ENCODE measurements around the gene LETM1.

LETM1 gene

DNA sequence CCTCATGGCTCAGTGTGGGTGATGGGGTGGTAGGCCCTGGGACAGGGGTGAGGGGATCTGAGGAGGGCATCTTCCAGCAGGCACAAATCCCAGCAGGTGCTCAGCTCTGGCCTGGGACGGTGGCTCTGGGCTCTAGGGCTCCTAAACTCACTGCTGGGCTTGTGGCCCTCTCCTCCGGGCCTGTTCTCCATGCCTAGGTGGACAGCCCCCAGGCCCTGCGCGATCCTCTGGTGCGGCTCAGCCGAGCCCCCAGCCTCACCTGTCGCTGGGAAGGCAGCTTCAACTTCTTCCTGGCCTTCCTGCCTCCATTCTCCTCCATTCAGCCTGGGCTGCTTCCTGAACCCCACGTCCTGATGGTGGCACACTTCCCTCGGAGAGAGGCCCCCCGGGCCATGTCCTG lies 82.2 kb downstream of the LETM1 start:
- DNase-seq = no peak

DNA sequence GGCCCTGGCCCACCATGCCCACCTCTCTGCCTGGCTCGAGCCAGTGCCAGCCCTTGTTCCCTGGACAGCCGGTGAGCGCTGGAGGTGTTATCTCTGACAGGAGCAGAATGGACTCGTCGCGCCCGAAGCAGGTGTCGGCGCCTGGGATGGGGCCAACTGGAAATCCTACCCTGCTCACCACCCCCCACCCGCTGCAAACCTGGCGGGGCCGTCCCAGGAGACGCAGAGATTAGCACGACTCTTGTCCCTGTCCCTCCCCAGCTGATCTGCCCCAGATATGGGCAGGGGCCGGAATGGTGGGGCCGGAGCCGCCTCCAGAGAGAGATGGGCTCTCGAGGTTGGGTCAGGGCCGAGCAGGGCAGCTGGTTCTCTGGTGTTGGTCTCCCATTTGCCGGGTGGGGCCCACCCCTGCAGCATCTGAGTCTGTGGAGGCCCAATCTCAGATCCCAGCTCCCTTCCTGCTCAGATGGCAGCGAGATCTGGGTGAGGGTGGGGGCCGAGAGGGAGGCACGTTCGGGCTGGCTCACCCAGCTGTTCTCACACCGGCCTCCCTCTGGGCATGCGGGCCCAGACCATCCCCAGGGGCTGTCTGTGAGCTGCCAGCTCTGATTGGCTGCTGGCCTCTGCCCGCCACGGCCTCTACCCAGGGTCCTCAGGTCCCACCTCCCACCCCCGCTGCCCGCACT lies 83.0 kb downstream of the LETM1 start:
- no peak for DNase-seq

- DNase-seq = no peak
Observed at GRCh38 chr4:1771555-1772305, 84.2 kb downstream of the LETM1 start.

GRCh38 chr4:1770791-1771231 lies 85.1 kb downstream of the LETM1 start:
- no peak for DNase-seq

DNA sequence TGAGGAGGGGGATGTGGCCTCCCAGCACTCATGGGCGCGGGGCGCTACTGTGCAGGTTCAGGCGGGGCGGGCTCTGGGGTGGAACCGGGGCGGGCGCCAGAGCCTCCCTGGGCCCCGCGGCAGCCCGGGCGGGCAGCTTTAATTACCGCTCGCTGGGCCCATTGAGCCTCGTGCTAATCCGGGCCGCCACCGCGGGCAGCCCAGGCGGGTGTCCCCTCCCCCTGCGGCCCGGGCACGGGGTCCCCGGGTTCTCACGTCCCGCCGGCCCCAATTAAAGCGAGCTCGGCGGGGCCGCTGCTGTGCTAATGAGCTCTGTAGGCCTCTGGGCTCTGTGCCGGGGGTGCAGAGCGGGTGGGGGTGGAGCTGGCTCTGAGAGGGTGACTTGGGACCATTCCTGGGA lies 85.7 kb downstream of the LETM1 start:
- DNase-seq = no peak

DNA sequence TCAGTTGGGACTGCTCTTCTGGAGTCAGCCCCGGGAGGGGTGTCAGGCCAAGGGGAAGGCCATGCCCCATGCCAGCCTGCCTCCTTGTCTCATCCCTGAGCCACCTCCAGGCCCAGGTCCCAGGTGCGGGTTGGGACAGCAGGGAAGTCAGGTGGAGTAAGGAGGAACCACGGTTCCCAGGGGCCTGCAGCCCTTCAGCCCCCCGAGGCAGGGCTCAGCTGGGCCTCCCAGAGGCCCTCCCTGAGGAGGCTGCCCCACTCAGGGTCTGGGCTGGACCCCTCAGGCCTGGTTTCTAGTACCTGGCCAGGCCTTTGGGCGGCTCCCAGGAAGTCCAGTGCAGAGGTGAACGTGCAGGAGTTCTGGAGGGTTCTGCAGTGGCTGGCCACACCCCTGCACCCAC lies 86.3 kb downstream of the LETM1 start:
- DNase-seq = no peak

DNA sequence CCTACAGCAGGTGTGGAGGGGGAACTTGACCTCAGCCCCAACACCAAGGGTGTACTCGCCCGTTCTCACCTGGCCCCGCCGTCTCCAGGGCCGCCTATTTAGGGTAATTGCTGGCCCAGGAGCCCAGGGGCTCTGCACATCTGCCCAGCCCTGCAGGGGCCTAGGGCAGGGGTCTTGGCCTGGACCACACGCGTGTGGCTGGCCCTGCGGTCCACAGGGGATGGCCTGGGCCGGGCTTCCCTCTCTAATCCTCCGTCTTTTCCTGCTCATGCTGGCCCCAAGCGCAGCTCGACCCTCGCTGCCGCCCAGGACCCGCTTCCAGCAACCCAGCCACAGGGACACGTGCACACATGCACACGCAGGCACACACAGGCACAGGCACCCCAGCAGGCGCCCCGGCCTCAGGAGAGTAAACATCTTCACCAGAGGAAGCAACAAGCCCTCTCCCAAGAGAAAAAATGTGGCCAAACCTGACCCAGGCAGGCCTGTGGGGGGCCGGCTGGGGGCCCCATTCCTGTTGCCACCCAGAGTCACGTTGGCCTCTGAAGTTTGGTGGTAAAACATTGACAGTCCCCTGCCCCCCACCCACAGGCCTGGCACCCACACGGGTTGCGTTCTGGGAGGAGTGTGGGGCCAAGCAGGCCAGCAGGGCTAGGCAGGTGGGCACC lies 87.5 kb downstream of the LETM1 start:
- DNase-seq = no peak

GRCh38 chr4:1767770-1768366 lies 88.1 kb downstream of the LETM1 start:
- peak in 1 of 4 experiments; percentile 12 for DNase-seq

DNA sequence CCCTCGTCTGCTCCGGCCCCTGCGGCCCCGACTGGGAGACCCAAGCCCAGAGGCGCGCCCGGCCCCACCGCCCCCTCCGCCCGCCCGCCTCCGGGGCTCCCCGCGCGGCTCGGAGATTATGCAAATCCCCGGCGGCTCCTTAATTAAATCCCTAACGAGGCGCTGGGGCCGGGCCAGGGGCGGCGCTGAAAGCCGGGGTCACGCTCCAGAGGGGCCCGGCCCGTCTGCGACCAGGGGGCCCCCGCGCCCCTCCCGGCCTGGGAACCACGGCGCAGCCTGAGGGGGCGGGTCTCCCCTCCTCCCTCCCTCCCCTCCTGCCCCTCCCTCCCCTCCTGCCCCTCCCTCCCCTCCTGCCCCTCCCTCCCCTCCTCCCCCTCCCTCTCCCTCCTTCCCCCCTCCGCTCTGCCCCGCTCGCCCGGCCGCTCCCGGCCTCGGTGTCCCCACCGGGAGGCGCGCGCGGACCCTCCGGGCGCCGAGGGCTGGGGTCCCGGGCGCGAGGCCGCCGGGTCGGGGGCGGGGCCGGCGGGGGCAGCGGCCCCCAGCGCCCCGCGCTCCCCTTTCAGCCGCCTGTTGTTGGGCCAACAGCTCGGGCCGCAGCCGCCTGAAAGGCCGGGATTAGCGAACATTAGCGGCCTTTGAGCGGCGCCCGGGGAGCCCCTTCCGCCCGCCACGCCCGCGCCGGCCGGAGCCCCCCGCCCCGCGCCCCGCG lies 88.7 kb downstream of the LETM1 start:
- DNase-seq = no peak

GRCh38 chr4:1766106-1767060 lies 89.6 kb downstream of the LETM1 start:
- no peak for DNase-seq

- no peak for DNase-seq
Observed at GRCh38 chr4:1765409-1766072, 90.4 kb downstream of the LETM1 start.

GRCh38 chr4:1764670-1765069 lies 91.3 kb downstream of the LETM1 start:
- no peak for DNase-seq

DNA sequence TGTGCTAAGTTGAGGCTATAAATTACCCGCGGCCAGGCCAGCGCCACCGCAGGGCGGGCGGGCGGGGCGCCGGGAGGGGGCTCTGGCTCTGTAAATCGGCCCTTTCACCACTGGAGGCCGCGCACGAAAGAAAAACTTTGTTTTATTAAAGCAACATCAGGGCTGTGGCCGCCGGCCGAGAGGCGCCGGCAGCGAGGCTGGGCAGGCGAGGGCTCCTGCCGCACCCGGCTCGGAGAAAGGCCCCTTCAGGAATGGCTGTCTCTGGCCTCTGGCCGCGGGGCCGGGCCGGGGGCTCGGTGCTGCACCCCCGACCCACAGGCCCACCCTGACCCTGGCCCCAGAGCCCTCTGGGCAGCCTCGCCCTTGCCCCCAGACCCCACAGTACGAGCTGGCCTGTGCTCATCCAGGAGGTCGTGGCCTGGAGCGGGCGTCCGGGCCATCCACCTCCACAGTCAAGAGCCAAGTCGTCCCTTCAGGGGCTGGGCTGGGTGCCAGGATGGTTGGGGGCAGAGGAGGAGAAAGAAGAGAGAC lies 92.3 kb downstream of the LETM1 start:
- DNase-seq = no peak

DNA sequence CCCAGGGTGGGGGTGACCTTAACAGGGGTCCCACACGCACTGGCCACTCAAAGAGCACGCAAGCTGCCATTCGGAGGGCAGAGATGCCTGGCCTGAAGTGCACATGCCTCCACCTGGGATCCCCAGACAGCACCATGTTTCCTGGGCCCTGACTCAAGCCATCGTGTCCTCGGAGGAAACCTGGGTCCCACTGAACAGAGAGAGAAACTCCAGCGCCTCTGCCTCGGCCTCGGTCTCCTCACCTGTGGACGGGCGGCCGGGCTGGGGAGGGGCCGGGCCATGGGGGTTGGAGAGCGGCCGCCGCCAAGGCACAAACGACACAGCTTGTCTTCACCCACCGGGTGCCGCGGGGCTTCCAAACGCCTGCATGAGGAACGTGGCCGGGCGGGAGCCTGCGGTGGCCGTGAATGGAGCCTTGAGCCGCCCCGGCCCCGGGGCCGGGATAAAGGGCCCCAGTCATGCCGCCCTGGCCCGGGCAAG lies 92.8 kb downstream of the LETM1 start:
- DNase-seq = no peak

DNA sequence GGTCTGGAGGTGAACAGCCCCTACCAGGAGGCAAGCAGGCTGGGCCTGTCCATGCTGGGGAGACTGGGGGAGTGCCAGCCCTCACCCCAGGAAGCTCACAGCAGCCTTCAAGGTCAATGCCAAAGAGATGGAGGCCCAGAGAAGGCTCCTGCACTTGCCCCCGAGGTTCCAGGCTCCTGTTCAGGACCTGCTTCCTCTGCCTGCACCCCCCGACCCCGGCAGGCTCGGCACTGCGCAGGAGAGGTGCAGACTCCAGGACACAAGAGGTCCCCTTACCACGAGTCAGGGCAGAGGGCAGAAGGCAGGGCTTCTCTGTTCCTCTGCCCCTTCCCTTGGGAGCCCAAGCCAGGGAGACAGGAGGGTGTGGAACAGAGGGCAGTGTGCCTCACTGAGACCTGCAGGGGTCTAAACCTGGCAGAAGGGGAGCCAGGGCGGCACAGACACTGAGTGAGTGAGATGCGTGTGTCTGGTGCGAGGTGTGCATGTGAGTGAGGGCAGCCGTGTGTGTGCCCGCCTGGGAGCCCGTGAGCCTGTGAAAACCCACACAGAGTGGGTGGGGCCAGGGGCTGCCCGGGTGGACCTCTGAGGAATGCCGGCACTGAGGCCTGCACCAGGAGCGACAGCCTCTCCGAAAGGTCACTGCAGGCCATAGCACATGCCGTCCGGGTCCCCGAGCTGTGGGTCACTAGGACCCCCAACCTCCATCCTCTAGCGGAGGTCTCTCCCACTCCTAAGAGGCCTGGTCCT lies 93.5 kb downstream of the LETM1 start:
- no peak for DNase-seq
